NCI-H1105 (cell line): Measurements from ENCODE around the gene CD44.

Source experiments
- DNase-seq: peaks from one replicate; lab custom pipeline; 2025; lab: John Stamatoyannopoulos, UW

CD44 gene

DNA sequence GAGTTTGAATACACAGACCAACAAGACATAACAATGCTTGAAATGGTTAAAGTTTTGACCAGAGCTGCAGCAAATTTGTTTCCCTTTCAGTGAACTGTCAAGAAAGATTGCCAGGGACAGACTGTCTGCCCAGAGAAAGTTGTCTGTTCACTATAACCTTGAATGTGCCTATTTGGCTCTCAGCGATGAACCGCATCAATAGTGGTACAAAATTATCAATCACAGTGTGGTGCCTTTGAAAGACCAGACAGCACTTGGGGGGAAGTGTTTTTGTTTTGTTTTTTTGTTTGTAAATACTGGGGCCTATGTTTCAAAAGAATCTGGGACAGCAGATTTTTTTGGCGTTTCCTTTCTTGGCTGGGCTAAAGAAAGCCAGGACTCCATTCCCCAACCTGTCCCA is 123.1 kb downstream of the CD44 start:
- no peak for DNase-seq

DNA sequence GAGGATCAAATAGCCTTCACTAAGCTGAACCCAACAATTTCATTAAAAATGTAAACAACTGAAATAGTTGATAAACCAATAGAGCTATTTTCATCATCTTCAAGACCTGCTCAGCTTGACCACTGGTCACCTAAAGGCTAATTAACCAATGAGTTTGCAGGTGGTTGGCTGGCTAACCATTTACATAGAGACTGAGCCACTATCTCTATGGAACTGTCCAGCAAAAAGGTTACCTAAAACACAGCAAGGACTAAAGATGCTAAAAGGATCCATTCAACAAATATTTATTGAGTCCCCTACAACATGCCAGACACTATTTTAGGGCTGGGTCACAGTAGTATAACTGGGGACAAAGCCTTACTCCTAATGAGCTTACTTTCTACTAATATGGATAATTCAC is 123.8 kb downstream of the CD44 start:
- no peak for DNase-seq

DNA sequence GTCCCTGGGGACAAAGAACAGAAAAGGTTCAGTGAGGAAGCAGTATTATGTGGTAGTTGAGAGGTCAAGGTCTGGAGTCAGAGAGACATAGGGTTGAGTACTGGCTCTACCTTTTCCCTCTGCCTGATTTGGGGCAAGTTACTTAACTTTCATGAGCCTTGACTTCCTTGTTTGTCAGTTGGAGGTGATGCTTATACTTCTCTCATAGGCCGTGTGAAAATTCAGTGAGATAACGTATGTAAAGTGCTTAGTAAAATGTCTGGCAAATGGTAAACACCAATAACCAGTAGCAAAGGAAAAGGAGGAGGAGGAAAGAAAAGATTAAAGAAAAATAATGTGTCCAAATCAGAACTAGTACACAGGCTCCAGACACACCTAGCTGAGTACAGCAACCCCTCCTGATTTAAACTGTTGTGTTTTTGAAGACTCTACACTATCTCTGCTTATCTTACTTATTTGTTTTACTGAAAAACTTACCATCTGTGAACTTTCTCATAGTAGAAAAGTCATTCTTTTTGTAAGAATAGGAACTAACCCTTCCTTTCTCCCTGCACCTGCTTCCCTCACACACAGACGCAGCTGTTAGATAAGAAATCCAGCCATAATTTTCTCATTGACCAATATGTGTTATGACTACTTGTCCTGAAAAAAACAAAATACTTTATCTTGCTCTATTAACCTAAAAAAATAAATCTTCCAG is 126.9 kb downstream of the CD44 start:
- no peak for DNase-seq

DNA sequence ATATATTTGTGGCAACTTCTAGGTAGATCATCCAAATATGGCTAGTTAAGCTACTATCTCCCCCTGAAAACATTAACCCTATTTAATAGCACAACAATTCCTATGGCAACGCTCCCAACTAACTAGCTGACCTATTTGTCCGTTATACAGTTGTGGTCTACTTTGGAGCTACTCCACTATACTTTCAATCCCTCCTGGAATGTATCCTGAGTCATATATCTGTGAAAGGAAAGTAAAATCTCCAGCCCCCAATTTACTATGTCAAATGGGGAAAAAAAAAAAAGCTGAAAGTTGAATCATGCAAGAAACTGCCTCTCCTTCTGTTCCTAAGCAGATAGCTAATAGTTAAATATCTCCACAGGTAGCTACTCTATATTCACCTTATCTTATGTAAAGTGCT is 128.5 kb downstream of the CD44 start:
- DNase-seq, result no peak

DNA sequence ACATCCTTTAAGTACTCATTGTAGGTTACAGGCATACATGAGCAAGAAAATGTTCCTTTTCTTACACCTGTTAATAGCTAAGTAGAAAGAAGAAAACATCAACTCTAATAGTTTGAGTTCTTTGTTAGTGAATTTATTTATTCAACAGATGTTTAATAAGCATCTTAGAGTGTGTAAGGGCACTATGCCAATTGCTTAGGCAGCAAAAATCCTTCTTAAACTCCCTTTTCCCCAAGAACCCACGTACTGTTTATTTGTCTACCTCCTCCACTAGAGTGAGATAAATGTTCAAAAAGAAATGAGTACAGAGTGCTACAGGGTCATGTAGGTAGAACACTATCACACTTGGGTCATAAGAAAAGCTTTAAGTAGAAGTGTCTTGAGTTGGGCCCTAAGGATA is 131.4 kb downstream of the CD44 start:
- no peak for DNase-seq

DNA sequence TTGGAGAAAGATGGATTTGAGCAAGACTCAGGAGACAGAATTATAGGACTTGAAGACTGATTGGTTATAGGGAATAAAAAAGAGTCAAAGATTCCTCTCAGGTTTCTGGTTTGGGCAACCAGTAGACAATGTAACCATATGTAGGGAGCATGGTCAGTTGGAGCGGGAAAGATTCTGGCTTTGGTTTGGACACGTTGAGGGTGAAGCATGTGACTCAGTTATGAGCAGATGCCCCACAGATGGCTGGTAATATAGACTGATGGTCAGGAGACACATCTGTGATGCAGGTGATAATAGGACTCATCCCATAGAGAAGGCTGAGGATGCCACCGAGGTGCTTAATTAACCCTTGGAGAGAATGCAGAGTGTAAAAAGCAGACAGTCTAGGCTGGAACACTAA is 132.1 kb downstream of the CD44 start:
- no peak for DNase-seq

DNA sequence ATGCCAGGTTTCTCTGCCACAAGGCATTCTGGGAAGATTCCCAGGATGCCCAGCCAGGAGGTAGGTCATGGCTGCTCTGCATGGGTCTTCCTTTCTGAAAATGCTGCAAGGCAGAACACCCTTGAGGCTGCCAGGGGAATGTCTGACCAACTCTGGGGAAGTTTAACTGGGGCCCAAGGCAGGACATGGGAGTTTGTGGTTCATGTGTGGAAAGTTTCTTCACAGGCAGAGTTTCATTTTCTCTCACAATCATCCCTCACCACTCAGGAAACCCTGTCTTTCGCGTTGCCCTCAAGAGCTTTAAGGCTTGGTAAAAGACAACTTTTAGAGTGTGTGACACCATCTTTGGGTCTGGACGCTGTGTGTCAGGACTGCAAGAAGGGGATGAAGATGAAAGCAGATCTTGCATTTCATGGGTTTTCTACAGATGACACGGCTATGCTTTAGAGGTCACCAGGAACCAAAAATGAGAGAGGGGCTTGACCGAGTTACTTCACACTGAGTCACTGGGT is 133.5 kb downstream of the CD44 start:
- DNase-seq, result no peak

DNA sequence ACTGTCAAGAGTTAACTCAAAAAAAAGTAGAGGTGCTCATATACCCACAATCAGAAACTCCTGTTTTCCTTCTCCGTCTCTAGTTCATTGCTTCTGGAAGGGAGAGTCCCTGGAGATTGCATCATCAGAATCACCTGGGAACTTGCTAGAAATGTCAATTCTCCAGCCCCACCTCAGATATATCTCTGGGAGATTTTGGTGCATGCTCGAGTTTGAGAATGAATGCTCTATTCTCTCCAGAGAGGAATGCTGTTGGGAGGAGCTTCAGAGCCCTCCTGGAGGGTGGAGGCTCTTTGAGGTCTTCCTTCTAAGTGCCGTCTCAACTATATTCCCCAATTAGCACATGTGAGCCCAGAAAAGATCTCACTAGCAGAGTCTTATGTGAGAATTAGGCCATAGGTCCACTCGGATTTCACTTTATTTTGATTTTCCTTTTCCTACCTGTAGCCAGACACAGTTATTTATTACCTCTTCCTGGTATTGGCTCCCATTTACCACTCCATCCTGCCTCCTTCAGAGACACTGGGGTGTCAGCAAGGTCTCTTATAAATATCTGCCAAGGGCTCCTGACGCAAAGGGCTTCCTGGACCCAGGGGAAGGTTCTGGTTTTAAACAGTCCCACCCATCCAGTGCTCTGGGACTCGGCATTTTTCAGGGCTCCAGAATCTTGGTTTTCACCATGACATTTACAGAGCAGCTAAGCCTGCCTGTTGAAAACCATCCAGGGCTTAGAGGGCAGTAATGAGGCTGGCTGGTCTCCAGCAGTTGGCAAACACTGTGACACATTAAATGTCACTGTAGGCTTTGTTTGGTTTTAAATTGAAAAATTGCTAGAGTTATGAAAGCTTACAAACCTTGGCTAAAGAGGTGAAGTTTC is 136.2 kb downstream of the CD44 start:
- peak; percentile 58 for DNase-seq

DNA sequence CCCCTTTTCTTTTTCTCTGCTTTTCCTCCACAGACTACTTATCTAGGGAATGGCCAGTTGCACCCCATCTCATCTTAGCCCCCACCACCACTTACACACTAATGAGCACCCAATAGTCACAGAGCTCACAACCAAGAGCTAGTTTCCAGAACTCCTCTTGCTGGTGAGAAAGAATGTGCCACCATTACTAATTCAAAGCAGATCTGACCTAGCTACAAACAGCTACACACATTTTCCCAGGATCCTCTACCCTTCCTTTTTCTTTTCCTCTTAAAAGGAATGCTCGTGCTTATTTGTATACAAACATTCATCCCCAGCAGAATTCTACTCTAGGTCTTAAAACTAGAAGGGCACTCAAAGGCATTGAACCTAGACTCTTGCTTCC is 136.8 kb downstream of the CD44 start:
- DNase-seq, result no peak

DNA sequence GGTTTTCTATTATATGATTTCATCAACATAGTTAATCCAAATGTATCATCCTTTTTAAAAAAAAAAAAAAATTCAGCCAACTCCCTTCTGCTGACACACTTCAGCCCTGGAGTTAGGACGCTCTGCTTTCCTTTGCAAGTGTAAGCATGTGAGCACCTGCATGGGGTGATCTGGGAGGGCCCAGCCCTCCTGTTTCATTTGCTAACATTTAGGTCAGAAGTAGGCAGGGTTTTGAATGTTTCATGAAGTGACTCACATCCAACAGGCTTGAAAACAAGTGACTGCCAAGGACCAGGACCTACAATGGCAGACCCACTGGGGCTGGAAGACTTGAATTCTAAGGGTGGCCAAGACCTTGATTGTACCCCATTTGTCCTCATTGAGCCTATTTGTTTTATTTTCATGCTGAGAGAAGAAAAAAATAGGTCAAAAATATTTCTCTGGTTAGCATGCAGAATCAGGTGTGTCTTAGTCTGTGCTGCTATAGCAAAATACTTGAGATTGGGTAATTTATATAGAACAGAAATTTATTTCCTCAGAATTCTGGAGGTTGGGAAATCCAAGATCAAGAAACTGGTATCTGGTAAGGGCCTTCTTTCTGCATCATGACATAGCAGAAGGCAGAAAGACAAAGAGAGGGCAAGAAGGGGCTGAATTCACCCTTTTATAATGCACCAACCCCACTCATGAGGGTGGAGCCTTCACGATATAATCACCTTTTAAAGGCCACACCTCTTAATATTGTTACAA is 137.6 kb downstream of the CD44 start:
- no peak for DNase-seq

DNA sequence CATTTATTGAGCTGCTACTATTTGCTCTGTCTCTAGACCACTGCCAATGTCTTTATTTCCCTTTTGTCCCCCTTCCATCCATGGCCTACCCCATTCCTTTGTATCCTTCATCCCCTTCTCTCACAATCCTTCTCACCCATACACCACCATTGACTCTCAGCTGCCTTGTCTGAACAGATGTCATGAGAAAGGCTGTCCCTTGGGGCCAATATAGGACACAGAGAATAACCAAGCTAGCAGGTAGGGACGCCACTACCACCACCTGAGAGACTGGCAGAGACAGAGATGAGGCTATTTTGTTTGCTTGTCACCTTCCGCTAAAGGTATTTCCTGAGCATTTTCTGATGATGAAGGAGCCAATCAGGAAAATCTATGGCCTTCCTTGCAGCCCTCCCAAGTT is 138.9 kb downstream of the CD44 start:
- no peak for DNase-seq

DNA sequence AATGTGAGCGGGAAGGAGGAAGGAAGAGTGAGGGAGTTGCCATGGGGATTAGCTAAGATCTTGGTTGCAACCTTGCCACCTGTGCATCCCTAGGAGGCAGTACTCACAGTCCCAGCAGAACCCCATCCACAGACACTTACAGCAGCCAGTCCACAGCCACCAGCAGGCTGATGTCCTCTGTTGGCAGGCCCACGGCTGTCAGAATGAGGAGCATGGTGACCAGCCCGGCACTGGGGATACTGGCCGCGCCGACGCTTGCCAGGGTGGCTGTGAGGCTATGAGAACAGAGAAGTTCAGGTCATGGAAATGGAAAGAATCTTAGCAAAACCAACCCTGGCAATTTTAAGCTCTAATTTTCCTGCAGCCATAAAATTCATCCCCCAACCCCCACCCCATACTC is 141.8 kb downstream of the CD44 start:
- no peak for DNase-seq

DNA sequence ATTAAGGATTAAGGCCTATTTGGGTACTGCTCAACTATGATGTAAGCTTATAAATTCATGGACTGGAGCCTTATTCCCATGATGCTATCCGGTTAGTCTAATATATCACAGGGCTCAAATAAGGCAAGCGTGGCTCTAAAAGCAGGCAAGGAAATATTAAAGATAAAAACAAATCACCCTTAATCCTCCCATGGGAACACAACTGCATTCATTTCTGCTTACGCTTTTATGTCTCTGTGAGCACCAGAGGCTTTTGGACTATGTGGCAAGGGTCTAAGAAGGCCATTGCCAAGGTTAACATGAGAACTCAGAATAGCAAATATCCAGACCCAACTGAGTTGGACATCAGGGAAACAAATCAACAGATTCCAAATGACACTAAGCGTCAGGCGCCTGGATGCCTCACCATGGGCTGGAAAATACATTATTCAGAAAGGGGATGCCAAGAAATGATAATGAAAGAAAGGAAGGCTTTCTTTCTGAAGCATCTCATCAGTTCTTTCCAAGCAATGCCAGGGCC is 142.3 kb downstream of the CD44 start:
- DNase-seq, result no peak
